Measurements from ENCODE around the gene ERRFI1.

The ERRFI1 gene

DNA sequence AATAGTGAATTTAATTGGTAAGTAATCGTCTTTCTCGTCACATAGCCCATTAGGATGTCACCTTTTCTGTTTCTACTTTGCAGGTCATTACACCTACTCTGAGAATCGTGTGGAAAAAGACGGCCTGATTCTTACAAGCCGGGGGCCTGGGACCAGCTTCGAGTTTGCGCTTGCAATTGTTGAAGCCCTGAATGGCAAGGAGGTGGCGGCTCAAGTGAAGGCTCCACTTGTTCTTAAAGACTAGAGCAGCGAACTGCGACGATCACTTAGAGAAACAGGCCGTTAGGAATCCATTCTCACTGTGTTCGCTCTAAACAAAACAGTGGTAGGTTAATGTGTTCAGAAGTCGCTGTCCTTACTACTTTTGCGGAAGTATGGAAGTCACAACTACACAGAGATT, 41.3 kb downstream of the ERRFI1 start:
- DNase-seq (ENCODE audit: low read depth, low spot score) = no peak
- Histone ChIP-seq H3K9ac (ENCODE audit: insufficient read length) (no peak overlapping the region), H3K27ac (no peak overlapping the region), H3K36me3 (ENCODE audit: insufficient read depth, low read length) (peaks cover 58% of the 10 kb centered on the region), H3K9me3 (ENCODE audit: low read depth, low read length) (no peaks in the 10 kb centered on the region), H3K4me3 (no peak overlapping the region)
- TF ChIP-seq FOXP2 (optimal IDR thresholded peaks at IDR 0.05; ENCODE audit: control extremely low read depth, extremely low read length, insufficient read depth) = no peak
- TF ChIP-seq EZH2 (IDR thresholded peaks at IDR 0.05) = no peak
- TF ChIP-seq POLR2AphosphoS5 (IDR thresholded peaks at IDR 0.05; ENCODE audit: borderline replicate concordance, low read depth, low read length) = no peak

GRCh38 chr1:7983086-7983778, 42.9 kb downstream of the ERRFI1 start:
- H3K4me3 ChIP-seq = no peak overlapping the region
- H3K9me3 ChIP-seq (ENCODE audit: low read depth, low read length) = no peaks in the 10 kb centered on the region
- no peak overlapping the region for H3K27ac ChIP-seq
- peaks cover 70% of the 10 kb centered on the region for H3K36me3 ChIP-seq (ENCODE audit: insufficient read depth, low read length)
- DNase-seq (ENCODE audit: low read depth, low spot score) = no peak
- TF ChIP-seq FOXP2 (optimal IDR thresholded peaks at IDR 0.05; ENCODE audit: control extremely low read depth, extremely low read length, insufficient read depth) (no peak), POLR2AphosphoS5 (IDR thresholded peaks at IDR 0.05; ENCODE audit: borderline replicate concordance, low read depth, low read length) (no peak), EZH2 (IDR thresholded peaks at IDR 0.05) (no peak)
- H3K9ac ChIP-seq (ENCODE audit: insufficient read length) = no peak overlapping the region

DNA sequence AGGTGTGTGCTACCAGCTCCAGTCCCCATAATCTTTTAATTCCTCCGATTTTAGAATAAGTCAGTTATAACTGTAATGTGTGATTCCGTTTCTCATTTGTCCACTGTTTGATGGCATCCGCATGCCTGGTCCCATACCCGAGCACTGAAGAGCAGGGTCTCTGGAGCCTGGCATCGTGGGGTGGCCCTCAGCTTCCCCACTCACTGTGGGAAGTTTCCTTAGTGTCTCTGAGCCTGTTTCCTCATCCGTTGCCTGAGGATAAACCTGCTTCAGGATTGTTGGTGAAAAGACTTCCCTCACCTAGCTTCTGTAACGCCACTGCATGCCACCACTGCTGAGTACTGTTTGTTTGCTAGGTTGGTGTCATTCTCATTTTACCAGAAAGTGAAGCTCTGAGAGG, 45.1 kb downstream of the ERRFI1 start:
- Histone ChIP-seq H3K9me3 (ENCODE audit: low read depth, low read length) (no peaks in the 10 kb centered on the region), H3K36me3 (ENCODE audit: insufficient read depth, low read length) (peaks cover 75% of the 10 kb centered on the region), H3K27ac (no peak overlapping the region), H3K4me3 (no peak overlapping the region), H3K9ac (ENCODE audit: insufficient read length) (no peak overlapping the region)
- no peak for DNase-seq (ENCODE audit: low read depth, low spot score)
- TF ChIP-seq POLR2AphosphoS5 (IDR thresholded peaks at IDR 0.05; ENCODE audit: borderline replicate concordance, low read depth, low read length) = no peak
- no peak for TF ChIP-seq FOXP2 (optimal IDR thresholded peaks at IDR 0.05; ENCODE audit: control extremely low read depth, extremely low read length, insufficient read depth)
- TF ChIP-seq EZH2 (IDR thresholded peaks at IDR 0.05) = no peak

GRCh38 chr1:7975212-7975865, 50.8 kb downstream of the ERRFI1 start:
- H3K9ac ChIP-seq (ENCODE audit: insufficient read length) = no peak overlapping the region
- H3K9me3 ChIP-seq (ENCODE audit: low read depth, low read length) = no peaks in the 10 kb centered on the region
- TF ChIP-seq EZH2 (IDR thresholded peaks at IDR 0.05) = no peak
- no peak for TF ChIP-seq POLR2AphosphoS5 (IDR thresholded peaks at IDR 0.05; ENCODE audit: borderline replicate concordance, low read depth, low read length)
- no peak for TF ChIP-seq FOXP2 (optimal IDR thresholded peaks at IDR 0.05; ENCODE audit: control extremely low read depth, extremely low read length, insufficient read depth)
- no peak for DNase-seq (ENCODE audit: low read depth, low spot score)
- no peak overlapping the region for H3K4me3 ChIP-seq
- peaks cover 57% of the 10 kb centered on the region for H3K36me3 ChIP-seq (ENCODE audit: insufficient read depth, low read length)
- no peak overlapping the region for H3K27ac ChIP-seq

GRCh38 chr1:7973086-7973485, 53.0 kb downstream of the ERRFI1 start:
- Histone ChIP-seq H3K27ac (no peak overlapping the region), H3K36me3 (ENCODE audit: insufficient read depth, low read length) (peaks cover 62% of the 10 kb centered on the region)
- no peak for TF ChIP-seq FOXP2 (optimal IDR thresholded peaks at IDR 0.05; ENCODE audit: control extremely low read depth, extremely low read length, insufficient read depth)
- no peak for TF ChIP-seq EZH2 (IDR thresholded peaks at IDR 0.05)
- no peak for TF ChIP-seq POLR2AphosphoS5 (IDR thresholded peaks at IDR 0.05; ENCODE audit: borderline replicate concordance, low read depth, low read length)

DNA sequence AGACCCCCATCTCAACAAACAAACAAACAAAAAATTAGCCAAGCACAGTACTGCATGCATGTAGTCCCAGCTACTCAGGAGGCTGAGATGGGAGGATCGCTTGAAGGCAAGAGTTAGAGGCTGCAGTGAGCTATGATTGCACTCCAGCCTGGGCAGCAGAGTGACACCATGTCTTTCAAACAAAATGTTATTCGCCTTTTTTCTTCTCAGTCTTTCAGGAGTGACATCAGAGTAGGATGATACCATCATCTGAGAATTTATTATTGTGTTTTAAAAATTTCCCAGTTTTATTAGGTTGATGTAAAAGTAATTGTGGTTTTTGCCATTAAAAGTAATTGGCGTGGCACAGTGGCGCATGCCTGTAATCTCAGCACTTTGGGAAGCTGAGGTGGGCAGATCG, 53.8 kb downstream of the ERRFI1 start:
- no peak for TF ChIP-seq POLR2AphosphoS5 (IDR thresholded peaks at IDR 0.05; ENCODE audit: borderline replicate concordance, low read depth, low read length)
- no peak for TF ChIP-seq EZH2 (IDR thresholded peaks at IDR 0.05)
- no peak for TF ChIP-seq FOXP2 (optimal IDR thresholded peaks at IDR 0.05; ENCODE audit: control extremely low read depth, extremely low read length, insufficient read depth)
- H3K9ac ChIP-seq (ENCODE audit: insufficient read length) = no peak overlapping the region
- peaks cover 63% of the 10 kb centered on the region for H3K36me3 ChIP-seq (ENCODE audit: insufficient read depth, low read length)
- H3K27ac ChIP-seq = no peak overlapping the region
- H3K9me3 ChIP-seq (ENCODE audit: low read depth, low read length) = no peaks in the 10 kb centered on the region
- no peak for DNase-seq (ENCODE audit: low read depth, low spot score)
- no peak overlapping the region for H3K4me3 ChIP-seq

More at GRCh38 chr1:7973086-7973485, 53.0 kb downstream of the ERRFI1 start:
- Histone ChIP-seq H3K9ac (ENCODE audit: insufficient read length) (no peak overlapping the region), H3K9me3 (ENCODE audit: low read depth, low read length) (no peaks in the 10 kb centered on the region), H3K4me3 (no peak overlapping the region)
- no peak for DNase-seq (ENCODE audit: low read depth, low spot score)

DNA sequence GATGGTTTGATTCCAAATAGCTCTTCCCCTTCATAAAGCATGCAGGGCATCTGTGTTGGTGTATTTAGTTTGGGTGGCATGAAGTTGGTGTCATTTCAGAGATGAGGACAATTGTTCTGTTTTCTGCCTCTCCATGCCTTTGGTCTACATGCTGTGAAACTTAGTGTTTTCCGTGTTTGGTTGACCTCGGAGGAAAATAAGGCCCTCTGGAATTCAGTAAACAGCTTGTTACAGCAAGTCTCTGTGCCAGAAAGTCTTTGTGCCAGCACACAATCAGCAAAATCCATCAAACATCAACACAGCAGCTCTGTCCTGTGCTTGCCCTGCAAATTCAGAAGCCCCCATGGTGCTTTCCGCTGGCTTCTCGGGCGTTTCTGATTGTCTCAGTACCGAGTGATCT, 55.1 kb downstream of the ERRFI1 start:
- Histone ChIP-seq H3K36me3 (ENCODE audit: insufficient read depth, low read length) (peaks cover 67% of the 10 kb centered on the region), H3K4me3 (no peak overlapping the region), H3K27ac (no peak overlapping the region), H3K9me3 (ENCODE audit: low read depth, low read length) (no peaks in the 10 kb centered on the region), H3K9ac (ENCODE audit: insufficient read length) (no peak overlapping the region)
- no peak for DNase-seq (ENCODE audit: low read depth, low spot score)
- TF ChIP-seq FOXP2 (optimal IDR thresholded peaks at IDR 0.05; ENCODE audit: control extremely low read depth, extremely low read length, insufficient read depth) (no peak), POLR2AphosphoS5 (IDR thresholded peaks at IDR 0.05; ENCODE audit: borderline replicate concordance, low read depth, low read length) (no peak), EZH2 (IDR thresholded peaks at IDR 0.05) (no peak)

DNA sequence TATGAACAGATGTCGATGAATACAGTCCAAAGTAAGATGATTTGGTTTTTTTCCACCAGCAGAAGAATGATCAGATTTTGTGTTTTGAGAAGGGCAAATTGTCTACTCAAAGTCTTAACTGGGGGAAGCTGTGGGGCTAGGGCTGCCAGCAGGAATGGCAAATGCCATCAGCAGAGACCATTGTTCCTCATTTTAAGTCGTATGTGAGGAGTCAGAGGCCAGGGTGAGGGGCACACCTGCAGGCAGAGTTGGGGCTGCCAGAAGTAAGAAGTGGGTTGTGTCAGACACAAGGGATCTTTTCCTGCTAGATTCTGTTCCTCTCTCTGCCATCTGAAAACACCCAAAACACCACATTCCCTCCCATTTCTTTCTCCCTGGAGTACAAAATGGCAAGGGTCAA, 55.9 kb downstream of the ERRFI1 start:
- peaks cover 72% of the 10 kb centered on the region for H3K36me3 ChIP-seq (ENCODE audit: insufficient read depth, low read length)
- no peak overlapping the region for H3K9ac ChIP-seq (ENCODE audit: insufficient read length)

More for the DNA sequence above, 55.9 kb downstream of the ERRFI1 start:
- TF ChIP-seq FOXP2 (optimal IDR thresholded peaks at IDR 0.05; ENCODE audit: control extremely low read depth, extremely low read length, insufficient read depth) = no peak
- no peak for TF ChIP-seq EZH2 (IDR thresholded peaks at IDR 0.05)
- no peak for TF ChIP-seq POLR2AphosphoS5 (IDR thresholded peaks at IDR 0.05; ENCODE audit: borderline replicate concordance, low read depth, low read length)
- no peak overlapping the region for H3K4me3 ChIP-seq
- no peak overlapping the region for H3K27ac ChIP-seq
- no peaks in the 10 kb centered on the region for H3K9me3 ChIP-seq (ENCODE audit: low read depth, low read length)
- DNase-seq (ENCODE audit: low read depth, low spot score) = no peak
